GM18870 (cell line): ENCODE data around the gene LEPROT.
A peak's percentile ranks its signal among the peaks of the same experiment; 100 is the strongest.
"Not testable (repeated sequence)": the region's sequence is repeated elsewhere in the genome, so short reads cannot be mapped to it uniquely, and the experiment has no call there.

ENCODE experiments used
- ATAC-seq: cut with Tn5 transposase; IDR thresholded peaks from one replicate; pipeline ENCODE4 v1.9.1; 2021; ENCODE audit warnings: moderate library complexity; ENCODE audit not compliant: unreplicated experiment

The LEPROT gene, protein sequence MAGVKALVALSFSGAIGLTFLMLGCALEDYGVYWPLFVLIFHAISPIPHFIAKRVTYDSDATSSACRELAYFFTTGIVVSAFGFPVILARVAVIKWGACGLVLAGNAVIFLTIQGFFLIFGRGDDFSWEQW

DNA sequence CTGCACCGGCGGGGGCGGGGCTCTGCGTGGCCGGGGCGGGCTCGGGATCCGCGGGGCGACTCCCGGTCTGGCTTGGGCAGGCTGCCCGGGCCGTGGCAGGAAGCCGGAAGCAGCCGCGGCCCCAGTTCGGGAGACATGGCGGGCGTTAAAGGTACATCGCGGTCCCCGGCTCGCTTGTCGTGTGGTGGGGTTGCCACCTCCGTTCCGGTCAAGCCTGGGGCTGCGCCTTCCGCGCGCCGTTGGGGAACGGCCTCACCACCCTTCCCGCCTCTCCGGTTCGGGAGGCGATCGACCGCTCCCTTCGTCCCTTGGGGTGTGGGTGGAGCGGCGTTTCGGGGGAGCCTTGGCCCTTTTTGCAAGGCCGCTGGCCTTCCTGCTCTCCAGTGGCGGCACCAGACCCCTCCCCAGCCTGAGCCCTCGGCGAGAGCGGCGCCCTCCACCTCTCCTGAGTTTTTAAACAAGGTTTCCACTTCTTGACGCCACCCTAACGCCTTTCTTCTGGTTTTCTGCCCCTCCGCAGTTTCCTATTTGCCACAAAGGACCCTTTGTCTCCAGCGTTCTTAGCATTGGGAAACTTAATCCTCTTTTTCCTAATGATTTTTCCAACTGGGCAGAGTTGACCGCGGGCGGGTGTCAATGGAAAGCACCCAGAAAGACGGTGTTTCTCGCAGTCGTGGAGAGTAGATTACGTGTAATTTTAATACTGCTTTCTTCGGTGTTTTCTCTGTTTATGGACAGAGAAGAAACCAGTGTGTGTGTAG, at the start of gene LEPROT, which contains the start of gene LEPR:
LEPROT (plus strand) TSS at position 79 of the 761 bp plus-strand sequence; CDS start at position 136, 57 bp downstream.
LEPR (plus strand) TSS at position 79 of the 761 bp plus-strand sequence. CDS start 144,898 bp downstream, outside the sequence.
- peak; percentile 24 for ATAC-seq

DNA sequence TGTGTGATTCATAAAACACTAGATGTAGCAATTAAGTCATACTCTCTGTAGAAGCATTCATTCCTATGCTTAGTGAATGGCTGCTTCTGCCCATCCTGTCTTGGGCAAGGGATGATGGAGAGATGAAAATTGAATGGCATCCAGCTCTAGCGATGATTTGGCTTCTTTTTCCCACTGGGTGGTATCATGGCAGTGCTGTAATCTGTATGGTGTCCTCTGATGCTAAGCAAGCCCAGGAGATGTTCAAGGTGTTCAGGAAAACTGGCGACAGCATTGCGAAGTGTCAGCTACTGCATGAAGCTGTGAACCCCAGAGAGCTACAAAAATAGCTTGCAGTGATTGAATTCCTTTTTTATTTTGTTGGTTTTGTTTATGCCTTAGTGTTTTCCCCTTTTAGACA, 48.9 kb upstream of the LEPROT start:
- ATAC-seq, result no peak

DNA sequence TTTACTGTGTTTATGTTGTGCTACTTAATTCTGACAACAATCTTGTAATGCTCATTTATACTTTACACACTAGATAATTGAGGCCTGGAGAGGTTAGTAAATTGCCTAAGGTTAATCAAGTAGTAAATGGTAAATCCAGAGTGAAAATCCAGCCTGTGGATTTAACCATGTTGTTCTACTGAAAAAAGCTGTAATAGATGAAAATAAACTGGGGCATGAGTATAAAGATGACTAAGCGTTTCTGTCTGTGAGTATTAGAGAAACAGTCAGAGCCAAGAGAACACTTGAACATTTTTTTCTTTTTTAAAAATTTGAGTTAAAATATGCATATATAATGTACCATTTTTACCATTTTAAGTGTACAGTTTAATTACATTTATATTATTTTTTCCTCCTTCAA, 47.9 kb upstream of the LEPROT start:
- ATAC-seq, result no peak

DNA sequence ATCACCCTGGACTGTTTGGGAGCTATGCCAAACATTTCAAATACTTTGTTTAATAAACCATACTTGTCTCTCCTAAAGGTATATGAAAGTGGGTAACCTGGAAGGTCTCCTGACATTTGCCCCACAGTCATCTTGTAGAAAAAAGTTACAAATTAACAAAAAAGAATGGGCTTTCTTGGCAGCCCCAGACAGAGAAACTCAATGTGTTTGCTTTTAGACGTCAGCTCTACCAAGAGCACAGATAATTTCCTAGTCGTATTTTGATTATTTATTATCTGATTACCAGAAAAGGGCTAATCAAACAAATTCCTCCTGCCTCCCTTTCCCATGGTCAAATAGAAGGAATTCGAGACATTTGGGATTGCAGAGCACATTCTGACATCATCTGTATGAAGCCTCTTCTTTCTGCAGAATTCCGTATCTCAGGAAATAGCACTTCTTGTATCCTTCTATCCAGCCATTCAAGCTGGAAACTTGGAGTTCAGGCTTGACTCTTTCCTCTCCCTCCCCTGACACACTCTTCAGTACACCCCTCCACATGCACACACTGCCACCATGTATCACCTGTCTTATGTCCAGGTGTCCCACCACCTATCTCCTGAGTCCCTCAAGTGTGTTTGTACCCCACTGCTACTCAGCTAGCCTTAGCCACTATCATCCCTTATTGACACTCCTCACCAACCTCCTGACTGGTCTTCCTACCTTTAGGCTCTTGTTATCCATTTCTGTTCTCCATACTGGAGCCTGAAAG, 42.8 kb upstream of the LEPROT start:
- ATAC-seq, result no peak

DNA sequence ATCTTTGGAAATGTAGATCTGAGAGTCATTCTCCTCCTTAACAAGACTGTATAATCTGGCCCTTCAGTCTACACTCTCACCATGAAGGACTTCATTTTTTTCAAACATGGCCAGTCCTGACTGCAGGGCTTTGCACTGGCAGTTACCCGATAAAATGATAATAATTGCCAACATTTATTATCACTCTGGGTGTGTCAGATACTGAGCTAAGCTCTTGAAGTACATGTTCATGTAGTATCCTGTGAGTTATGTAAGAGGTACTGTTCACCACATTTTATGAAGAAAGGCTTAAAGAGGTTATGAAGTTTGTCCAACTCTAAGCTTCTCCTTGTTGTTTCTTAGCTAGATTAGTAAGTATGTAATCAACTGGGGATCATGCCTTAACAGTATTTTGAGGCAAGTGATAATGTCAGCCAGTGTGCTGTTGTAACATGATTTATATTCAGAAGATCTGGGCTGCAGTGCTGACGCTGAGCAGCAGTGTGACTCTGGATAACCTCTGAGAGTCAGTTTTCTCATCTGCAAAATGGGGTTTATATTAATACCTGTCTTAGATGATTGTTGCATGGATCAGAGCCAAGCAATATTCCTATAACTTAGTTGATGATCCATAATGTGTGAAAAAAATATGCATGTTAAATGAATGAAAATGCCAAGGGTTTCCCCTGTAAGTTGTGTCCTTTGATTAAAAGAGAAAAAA, 42.1 kb upstream of the LEPROT start:
- ATAC-seq, result no peak

DNA sequence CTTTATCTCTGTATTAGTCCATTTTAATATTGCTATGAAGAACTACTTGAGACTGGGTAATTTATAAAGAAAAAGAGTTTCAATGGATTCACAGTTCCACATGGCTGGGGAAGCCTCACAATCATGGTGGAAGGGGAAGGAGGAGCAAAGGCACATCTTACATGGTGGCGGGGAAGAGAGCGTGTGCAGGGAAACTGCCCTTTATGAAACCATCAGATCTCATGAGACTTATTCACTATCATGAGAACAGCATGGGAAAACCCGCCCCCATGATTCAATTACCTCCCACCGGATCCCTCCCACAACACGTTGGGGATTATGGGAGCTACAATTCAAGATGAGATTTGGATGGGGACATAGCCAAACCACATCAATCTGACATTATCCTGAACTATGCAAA, 36.0 kb upstream of the LEPROT start:
- ATAC-seq, result not testable (repeated sequence)

DNA sequence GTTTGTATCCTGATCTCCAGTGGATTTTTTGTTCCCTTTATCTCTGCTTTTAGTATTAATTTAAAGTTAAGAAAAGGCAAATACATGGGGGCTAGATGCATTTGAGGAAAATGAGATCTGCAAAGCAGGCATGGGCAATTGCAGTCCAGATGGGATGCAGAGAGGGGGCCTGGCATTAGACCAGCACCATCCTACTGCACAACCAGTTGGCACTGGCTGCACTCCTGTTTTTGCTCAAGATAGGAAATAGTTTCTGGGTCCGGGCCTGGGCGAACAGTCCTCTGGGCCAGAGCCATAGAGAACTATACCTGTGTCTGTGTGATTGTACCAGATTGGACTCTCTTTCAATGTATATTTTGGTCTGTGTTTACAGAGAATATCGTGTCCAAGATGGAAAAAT, 34.0 kb upstream of the LEPROT start:
- no peak for ATAC-seq

DNA sequence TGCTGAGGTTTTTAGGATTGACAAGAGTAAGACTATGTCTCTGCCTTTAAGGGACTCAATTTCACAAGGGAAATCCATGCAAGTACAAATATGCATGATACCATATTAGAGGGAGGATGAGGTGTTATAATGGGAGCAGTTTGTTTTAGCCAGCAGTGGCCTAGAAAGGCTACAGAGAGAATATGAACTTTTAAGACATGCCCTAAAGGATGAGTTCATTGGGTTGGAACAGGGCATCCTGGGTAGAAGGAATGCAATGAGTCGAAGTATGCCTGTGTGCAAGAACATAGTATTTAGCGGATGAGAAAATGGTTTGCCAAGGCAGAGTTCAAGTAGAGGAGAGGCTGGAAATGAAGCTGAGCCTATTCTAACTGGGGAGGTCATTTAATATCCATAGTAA, 32.6 kb upstream of the LEPROT start:
- no peak for ATAC-seq

DNA sequence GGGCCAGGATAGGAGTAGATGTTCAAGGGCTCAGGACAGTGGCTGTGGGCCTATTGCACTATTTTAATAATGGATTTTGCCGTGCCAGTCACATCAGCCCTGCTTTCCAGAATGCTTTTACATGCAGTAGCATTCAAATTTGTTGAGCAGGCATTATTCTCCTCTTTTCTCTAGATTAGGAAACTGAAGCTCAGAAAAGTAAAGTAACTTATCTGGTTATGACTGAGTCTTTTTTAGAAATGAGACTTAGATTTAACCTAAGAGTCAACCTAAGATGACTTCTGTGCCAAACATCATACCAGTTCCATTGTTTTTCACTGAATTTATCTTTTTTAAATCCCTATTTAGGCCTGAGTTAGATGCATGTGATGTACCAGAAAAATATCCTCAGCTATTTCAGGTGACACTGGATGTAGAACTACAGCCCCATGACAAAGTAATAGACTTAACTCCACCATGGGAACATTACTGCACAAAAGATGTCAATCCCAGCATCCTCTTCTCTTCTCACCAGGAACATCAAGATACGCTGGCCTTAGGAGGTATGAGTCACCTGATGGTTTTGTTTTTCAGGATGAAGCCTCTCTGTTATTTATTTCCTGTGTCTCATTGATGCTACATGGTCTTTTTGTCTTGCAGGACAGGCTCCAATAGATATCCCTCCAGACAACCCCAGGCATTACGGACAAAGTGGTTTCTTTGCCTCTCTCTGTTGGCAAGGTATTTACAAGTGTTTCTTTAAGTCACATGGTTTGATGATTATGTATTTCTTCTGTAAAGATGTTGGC, 31.4 kb upstream of the LEPROT start:
- ATAC-seq, result no peak

DNA sequence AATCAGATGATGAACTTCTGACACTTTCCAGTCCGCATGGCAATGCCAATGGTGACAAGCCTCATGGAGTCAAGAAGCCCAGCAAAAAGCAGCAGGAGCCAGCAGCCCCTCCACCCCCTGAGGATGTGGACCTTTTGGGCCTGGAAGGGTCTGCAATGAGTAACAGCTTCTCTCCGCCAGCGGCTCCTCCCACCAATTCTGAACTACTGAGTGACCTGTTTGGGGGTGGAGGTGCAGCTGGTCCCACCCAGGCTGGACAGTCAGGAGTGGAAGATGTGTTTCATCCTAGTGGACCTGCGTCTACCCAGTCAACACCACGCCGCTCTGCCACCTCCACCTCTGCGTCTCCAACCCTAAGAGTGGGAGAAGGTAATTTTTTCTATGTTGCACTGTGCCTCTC, 28.0 kb upstream of the LEPROT start:
- ATAC-seq, result no peak

DNA sequence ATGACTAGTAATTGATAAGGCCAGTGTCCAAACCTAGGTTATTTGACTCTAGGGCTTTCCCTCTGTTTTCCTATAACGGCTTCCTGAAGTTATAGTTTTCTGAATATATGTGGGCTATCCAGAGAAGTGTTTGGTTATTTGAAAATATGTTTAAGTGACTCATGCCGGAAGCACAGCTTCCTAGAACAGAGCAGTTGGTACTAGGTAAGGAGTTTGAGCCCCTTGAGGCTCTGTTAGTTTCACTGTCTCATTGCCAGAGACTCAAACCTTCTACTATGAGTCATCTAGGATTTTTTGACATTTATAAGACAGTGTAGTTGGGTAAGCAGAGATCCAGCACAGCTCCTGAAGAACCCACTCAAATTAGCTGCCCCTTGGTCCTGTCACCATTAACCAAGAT, 27.1 kb upstream of the LEPROT start:
- peak; percentile 94 for ATAC-seq

DNA sequence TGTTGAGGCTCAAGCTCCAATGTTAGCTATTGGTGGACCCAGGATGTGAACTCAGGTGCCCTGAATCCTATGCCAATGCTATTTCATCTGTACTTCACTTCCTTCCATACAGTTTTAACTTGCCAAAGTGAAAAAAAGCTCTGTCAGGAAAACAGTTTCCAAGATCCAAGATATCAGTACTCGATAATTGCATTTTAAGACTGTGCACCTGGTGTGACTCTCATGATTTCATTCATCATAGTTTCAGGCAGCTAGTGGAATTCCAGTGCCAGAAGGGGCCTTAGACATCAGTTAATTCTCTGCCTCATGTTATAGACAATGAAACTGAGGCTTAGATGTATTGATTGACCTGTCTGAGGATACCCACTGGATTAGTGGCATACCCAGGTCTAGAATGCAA, 26.5 kb upstream of the LEPROT start:
- no peak for ATAC-seq

DNA sequence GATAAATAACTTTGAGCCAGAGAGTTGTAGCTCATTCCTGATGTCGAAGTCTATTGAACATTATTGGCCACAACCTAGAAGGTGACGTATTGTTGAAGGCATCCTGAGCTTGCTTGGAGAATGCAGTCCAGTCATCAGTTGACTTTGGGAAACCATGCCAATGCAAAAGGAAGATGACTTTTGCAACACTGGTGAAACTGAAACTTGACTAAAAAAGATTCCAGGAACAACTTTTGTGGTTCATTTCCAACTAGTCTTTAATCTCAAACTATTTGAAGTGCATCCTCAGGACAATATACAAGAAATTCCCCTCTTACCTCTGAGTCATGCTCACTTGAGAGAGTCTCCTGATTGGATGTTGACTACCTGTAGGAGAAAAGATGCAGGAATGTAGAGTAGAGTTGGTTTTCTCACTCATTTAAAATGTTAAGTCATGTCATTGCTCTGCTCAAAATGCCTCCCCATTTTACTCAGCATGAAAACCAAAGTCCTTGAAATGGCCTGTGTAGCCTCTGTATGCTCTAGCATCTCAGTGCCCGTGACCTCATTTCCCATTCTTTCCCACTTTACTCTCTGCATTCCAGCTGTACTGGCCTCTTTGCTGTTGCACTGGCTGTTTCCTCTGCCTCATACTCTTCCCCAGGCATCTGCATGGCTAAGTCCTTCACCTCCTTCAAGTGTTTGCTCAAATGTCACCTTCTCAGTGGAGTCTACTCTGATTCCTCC, 24.4 kb upstream of the LEPROT start:
- ATAC-seq, result no peak

DNA sequence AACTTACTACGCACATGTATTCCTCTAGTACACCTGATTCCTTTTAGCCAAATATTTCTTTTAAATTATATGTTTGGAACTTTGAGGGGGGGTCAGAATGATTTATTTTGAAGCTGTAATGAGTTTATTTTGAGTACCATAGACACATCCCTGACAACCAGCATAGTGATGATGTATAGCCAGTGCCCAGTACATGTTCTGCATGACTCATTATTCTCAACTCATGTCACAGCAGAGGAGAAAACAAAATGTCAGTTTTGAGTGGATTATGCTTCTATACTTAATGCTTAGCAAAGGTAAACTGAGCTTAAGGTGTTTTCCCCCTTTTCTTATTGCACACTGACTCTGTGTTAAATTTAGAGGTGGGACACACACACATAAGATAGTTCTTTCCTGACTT, 22.4 kb upstream of the LEPROT start:
- no peak for ATAC-seq

DNA sequence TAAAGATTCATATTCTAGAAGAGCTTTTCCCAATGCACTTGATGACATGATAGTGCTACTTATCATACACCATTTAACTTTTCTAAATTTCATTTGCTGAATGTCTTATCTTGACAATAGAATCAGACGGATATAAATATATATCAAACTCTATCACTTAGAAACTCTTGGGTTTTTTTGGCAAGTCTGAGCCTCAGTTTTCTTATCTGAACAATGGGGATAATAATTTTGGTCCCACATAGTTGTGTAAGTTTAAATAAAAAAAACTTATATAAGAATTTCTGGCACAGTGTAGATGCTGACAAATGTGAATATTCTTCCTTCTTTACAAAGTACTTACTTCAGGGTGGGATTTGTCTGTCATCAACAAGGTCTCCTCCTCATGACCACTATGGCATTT, 21.5 kb upstream of the LEPROT start:
- no peak for ATAC-seq

DNA sequence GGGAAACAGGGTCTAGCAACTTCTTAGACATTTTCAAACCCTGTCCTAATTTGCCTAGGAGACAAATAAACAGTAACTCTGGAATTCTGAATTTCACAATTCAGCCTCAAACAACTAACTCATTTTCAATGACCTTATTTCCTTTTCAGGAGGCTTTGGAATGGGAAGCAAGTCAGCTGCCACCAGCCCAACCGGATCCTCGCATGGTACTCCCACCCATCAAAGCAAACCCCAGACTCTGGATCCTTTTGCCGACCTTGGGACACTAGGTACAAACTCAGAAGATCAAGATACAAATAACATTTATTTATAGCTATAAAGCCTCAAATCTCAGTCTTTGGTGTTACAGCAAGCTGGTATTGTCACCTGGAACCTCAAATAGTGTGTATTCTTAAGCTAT, 18.9 kb upstream of the LEPROT start:
- no peak for ATAC-seq

DNA sequence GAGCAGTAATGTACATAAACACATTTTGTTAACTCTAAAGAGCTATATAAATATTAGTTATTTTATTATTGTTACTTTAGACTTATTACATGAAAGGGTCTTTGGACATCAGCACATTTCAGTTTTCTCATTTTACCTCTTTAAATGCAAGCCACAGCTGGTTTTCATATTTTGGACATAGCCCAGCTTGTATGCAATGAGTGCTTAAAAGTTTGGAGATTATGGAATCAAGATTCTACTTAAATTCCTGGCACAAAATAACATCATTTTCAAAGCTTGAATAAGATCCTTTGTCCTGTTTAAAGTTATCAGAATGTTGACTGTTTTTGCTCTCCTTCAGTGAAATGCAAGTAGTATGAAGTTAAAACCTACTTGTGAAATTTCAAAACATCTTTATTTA, 15.5 kb upstream of the LEPROT start:
- ATAC-seq, result no peak

DNA sequence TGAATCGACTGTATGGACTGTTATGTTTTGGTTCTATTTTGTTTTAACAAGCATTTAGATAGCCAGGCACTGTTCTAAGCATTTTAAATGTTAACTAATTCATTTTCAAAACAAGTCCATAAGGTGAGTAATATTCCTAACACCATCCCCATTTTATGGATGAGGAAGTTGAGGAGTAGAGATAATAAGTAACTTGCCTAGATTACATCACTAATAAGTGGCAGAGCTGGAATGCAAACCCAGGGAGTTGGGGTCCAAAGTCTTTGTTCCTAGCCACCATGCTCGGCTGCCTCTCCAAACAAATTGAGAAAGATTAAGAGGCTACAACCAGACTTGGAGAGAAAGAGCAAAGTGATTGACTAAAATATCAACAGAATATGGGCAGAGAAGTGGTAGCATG, 12.6 kb upstream of the LEPROT start:
- ATAC-seq, result no peak

DNA sequence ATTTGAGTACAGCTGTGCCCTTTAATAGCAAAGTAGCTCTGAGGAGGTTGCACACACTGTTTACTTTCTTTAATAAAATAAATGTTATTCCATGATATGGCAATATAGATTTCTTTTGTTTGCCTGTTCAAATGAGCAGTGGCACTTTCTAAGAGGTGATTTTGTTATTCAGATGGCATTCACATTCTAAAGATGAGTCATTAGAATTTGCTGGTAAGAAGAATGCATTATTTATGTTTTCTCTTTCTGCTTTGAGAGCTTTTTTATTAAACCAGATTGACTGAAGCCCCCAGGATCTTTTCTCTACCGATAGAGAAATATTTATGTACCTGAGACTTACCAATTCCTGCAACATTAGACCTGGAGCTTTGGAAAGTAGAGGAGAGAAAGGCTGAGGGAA, 11.2 kb upstream of the LEPROT start:
- ATAC-seq, result no peak

DNA sequence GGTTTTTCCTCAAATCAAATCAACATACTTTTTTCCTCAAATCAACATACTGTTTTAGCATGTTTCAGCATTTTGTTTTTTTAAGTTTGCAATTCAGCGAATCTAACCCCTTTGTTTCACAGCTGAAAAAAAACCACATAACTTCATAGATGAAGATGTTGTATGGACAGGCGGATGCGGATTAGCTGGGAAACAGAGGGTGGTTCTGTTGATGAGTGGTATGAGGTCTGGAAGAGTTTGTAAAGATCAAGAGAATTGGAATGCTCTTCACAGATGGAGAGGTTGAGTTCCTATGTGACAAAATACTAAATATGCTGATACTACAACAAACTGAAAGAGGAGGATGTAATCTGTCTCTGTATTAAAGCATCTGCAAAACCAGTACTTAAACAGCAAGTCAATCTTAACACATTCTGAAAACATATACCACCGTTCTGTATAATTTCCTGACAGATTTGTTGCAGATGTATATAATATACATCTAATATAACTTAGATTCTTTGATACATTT, 10.6 kb upstream of the LEPROT start:
- ATAC-seq, result no peak
